Tibial nerve (tissue), 4 donors: ENCODE results near the gene WTIP. TPM values are rescaled to one million over a fixed set of nuclear protein-coding genes. Genes with fewer than 3 reads are reported as not detected.
A peak's percentile ranks its signal among the peaks of the same experiment; 100 is the strongest.

Experiments
- DNase-seq, 2 donors: peaks; one replicate each; pipeline ENCODE4 v3.0.0-alpha.2; 2019; ENCODE audit warnings: low spot score in 2 of 2
- H3K27ac ChIP-seq, 4 donors: fragments of 200-600 bp; sonication (generic) in 3 of 4; one replicate each; pipeline ENCODE4 v1.5.1; 2017 to 2019; ENCODE audit warnings: mild to moderate bottlenecking in 1 of 4
- H3K27me3 ChIP-seq, 2 donors: fragments of 200-600 bp; sonication (generic) in 1 of 2; one replicate each; pipeline versions ENCODE4 v1.5.1 to v1.6.0; 2017 to 2019
- H3K36me3 ChIP-seq, 3 donors: fragments of 200-600 bp; sonication (generic); one replicate each; pipeline ENCODE4 v1.5.1; 2018 to 2019
- H3K4me1 ChIP-seq, 4 donors: fragments of 200-600 bp; sonication (generic) in 3 of 4; one replicate each; pipeline ENCODE4 v1.5.1; 2017 to 2019
- H3K4me3 ChIP-seq, 4 donors: fragments of 200-600 bp; sonication (generic) in 3 of 4; one replicate each; pipeline ENCODE4 v1.5.1; 2017 to 2019; ENCODE audit warnings: mild to moderate bottlenecking in 1 of 4, moderate library complexity in 1 of 4
- H3K9me3 ChIP-seq, 4 donors: fragments of 200-600 bp; sonication (generic) in 3 of 4; one replicate each; pipeline ENCODE4 v1.5.1; 2017 to 2019
- CTCF ChIP-seq, 5 experiments: fragments of 200-600 bp in 3 of 5; fragments of 450-650 bp in 2 of 5; sonication (generic) in 3 of 5; IDR thresholded peaks; one replicate each; pipeline ENCODE4 v1.5.1; 2016 to 2019; ENCODE audit warnings: antibody characterized with exemption in 5 of 5, mild to moderate bottlenecking in 3 of 5, moderate library complexity in 2 of 5
- EP300 ChIP-seq, 2 donors: sonication (generic); formaldehyde crosslinking; IDR thresholded peaks; one replicate each; pipeline ENCODE4 v1.6.1; 2017; ENCODE audit warnings: antibody characterized with exemption in 2 of 2, mild to moderate bottlenecking in 1 of 2
- POLR2A ChIP-seq, 2 donors: fragments of 450-650 bp; IDR thresholded peaks; one replicate each; pipeline ENCODE4 v1.6.1; 2017; ENCODE audit warnings: antibody characterized with exemption in 2 of 2, mild to moderate bottlenecking in 2 of 2, moderate library complexity in 2 of 2
- WGBS, 2 donors: methylation state at CpG; one replicate each; pipeline ENCODE4 v1.1.5; 2018; 5-methylcytosine and 5-hydroxymethylcytosine counted together
- total RNA-seq, 4 donors: library from RNA; depleted of rRNA; stranded (reverse); fragments of >200 nt; gene quantifications; one replicate each; pipeline ENCODE4 v1.1.0, GENCODE V29; 2016

WTIP gene
- total RNA-seq, 4 donors from 2014 or later: 18.4 to 55.5 (median 30.4) TPM

- TF ChIP-seq CTCF (IDR thresholded peaks at IDR 0.05): no peak
- TF ChIP-seq POLR2A (IDR thresholded peaks at IDR 0.05): no peak
- no peak for TF ChIP-seq EP300 (IDR thresholded peaks at IDR 0.05)
- Histone ChIP-seq H3K9me3 (peaks cover 0 to 6% (median 0%) of the 10 kb centered on the region in 4 donors), H3K27me3 (no peaks in the 10 kb centered on the region), H3K36me3 (no peaks in the 10 kb centered on the region), H3K4me1 (no peaks in the 10 kb centered on the region), H3K4me3 (no peak overlapping the region), H3K27ac (no peak overlapping the region)
- DNase-seq: no peak
- 55 to 70% methylated on average over 2 of the region's 2 CpGs for WGBS, 2 donors
Measured at GRCh38 chr19:34539396-34539795, 57.8 kb downstream of the WTIP start.

- Histone ChIP-seq H3K9me3 (peaks cover 0 to 6% (median 0%) of the 10 kb centered on the region in 4 donors), H3K27ac (no peak overlapping the region)
Measured at GRCh38 chr19:34540811-34541557, 59.4 kb downstream of the WTIP start.

GRCh38 chr19:34549833-34550232 lies 68.3 kb downstream of the WTIP start:
- Histone ChIP-seq H3K36me3 (no peaks in the 10 kb centered on the region), H3K27me3 (no peaks in the 10 kb centered on the region), H3K9me3 (peaks cover 0 to 25% (median 6%) of the 10 kb centered on the region in 4 donors), H3K27ac (no peak overlapping the region), H3K4me3 (no peak overlapping the region), H3K4me1 (no peaks in the 10 kb centered on the region)
- no peak for DNase-seq
- TF ChIP-seq POLR2A (IDR thresholded peaks at IDR 0.05): no peak
- TF ChIP-seq CTCF (IDR thresholded peaks at IDR 0.05): no peak
- TF ChIP-seq EP300 (IDR thresholded peaks at IDR 0.05): no peak
- WGBS, 2 donors: 70 to 71% methylated on average over 2 of the region's 2 CpGs

More at GRCh38 chr19:34540811-34541557, 59.4 kb downstream of the WTIP start:
- WGBS, 2 donors: 83 to 87% methylated on average over 3 of the region's 3 CpGs
- TF ChIP-seq POLR2A (IDR thresholded peaks at IDR 0.05) (no peak), EP300 (IDR thresholded peaks at IDR 0.05) (no peak), CTCF (IDR thresholded peaks at IDR 0.05) (no peak)
- no peak for DNase-seq
- H3K4me1 ChIP-seq: no peaks in the 10 kb centered on the region
- no peaks in the 10 kb centered on the region for H3K36me3 ChIP-seq
- no peaks in the 10 kb centered on the region for H3K27me3 ChIP-seq
- no peak overlapping the region for H3K4me3 ChIP-seq

GRCh38 chr19:34555447-34555846 lies 73.9 kb downstream of the WTIP start:
- TF ChIP-seq POLR2A (IDR thresholded peaks at IDR 0.05) (no peak), EP300 (IDR thresholded peaks at IDR 0.05) (no peak), CTCF (IDR thresholded peaks at IDR 0.05) (no peak)
- WGBS, 2 donors: 64 to 75% methylated on average over 6 of the region's 6 CpGs

GRCh38 chr19:34556488-34556887 lies 74.9 kb downstream of the WTIP start:
- no peaks in the 10 kb centered on the region for H3K27me3 ChIP-seq
- no peak for TF ChIP-seq POLR2A (IDR thresholded peaks at IDR 0.05)
- TF ChIP-seq EP300 (IDR thresholded peaks at IDR 0.05): no peak
- TF ChIP-seq CTCF (IDR thresholded peaks at IDR 0.05): no peak
- H3K27ac ChIP-seq: no peak overlapping the region
- H3K36me3 ChIP-seq: no peaks in the 10 kb centered on the region
- H3K4me3 ChIP-seq: no peak overlapping the region
- no peaks in the 10 kb centered on the region for H3K9me3 ChIP-seq
- peak in 1 of 2 donors; percentile 12 for DNase-seq
- 2 to 4% methylated on average over 3 of the region's 3 CpGs for WGBS, 2 donors
- H3K4me1 ChIP-seq: no peaks in the 10 kb centered on the region

More at GRCh38 chr19:34555447-34555846, 73.9 kb downstream of the WTIP start:
- Histone ChIP-seq H3K9me3 (peaks cover 0 to 5% (median 0%) of the 10 kb centered on the region in 4 donors), H3K4me1 (no peaks in the 10 kb centered on the region), H3K27me3 (no peaks in the 10 kb centered on the region), H3K27ac (no peak overlapping the region), H3K36me3 (no peaks in the 10 kb centered on the region), H3K4me3 (no peak overlapping the region)
- DNase-seq: no peak
